Cardiac fibroblast (primary cell): Measurements from ENCODE around the gene BTBD8.
A peak's percentile ranks its signal among the peaks of the same experiment; 100 is the strongest.

Experiments
- DNase-seq, 2 donors: peaks; one replicate each; pipeline versions ENCODE4 v3.0.0 to v3.0.0-alpha.2; 2010; ENCODE audit warnings: low read depth in 2 of 2
- H3K4me3 ChIP-seq, 2 donors: replicated peaks in 1 of 2; 1 replicate in 1 of 2; 2 replicates in 1 of 2; pipeline ENCODE4 v1.5.1; 2011; ENCODE audit warnings: low read depth in 2 of 2, low read length in 2 of 2, mild to moderate bottlenecking in 2 of 2, moderate library complexity in 1 of 2
- CTCF ChIP-seq: IDR thresholded peaks from one replicate; pipeline ENCODE4 v1.5.1; 2011; ENCODE audit warnings: low read depth, mild to moderate bottlenecking, low read length, inconsistent platforms

The BTBD8 gene

GRCh38 chr1:92087542-92087941 is 7.4 kb downstream of the BTBD8 start:
- peak in 1 of 2 donors; percentile 63 for DNase-seq
- no peak for TF ChIP-seq CTCF
- no peak overlapping the region for H3K4me3 ChIP-seq

GRCh38 chr1:92091625-92092024 is 11.5 kb downstream of the BTBD8 start:
- no peak overlapping the region for H3K4me3 ChIP-seq
- no peak for DNase-seq
- no peak for TF ChIP-seq CTCF

- TF ChIP-seq CTCF, result no peak
- H3K4me3 ChIP-seq, result no peak overlapping the region
- no peak for DNase-seq
Observed at GRCh38 chr1:92094090-92094489, 13.9 kb downstream of the BTBD8 start.

GRCh38 chr1:92094595-92094994 is 14.4 kb downstream of the BTBD8 start:
- H3K4me3 ChIP-seq, result no peak overlapping the region
- DNase-seq, result no peak
- no peak for TF ChIP-seq CTCF

GRCh38 chr1:92095874-92096273 is 15.7 kb downstream of the BTBD8 start:
- no peak overlapping the region for H3K4me3 ChIP-seq
- TF ChIP-seq CTCF, result no peak
- DNase-seq, result no peak

- no peak overlapping the region for H3K4me3 ChIP-seq
- DNase-seq, result peak in 1 of 2 donors; percentile 55
- TF ChIP-seq CTCF, result no peak
Observed at GRCh38 chr1:92096317-92096716, 16.2 kb downstream of the BTBD8 start.

- H3K4me3 ChIP-seq, result no peak overlapping the region
- no peak for TF ChIP-seq CTCF
- DNase-seq, result no peak
Observed at GRCh38 chr1:92105546-92106081, 25.5 kb downstream of the BTBD8 start.
